CD4-positive, alpha-beta T cell treated with Interleukin-6 at 100 ng/mL for 8 hours (primary cell): ENCODE measurements around the gene CRACR2A.

Experiments used
- DNase-seq: peaks from one replicate; pipeline ENCODE4 v3.0.0-alpha.2; 2020; ENCODE audit warnings: mixed read lengths, low spot score

CRACR2A gene

GRCh38 chr12:3565985-3566384 is 186.9 kb downstream of the CRACR2A start:
- DNase-seq = no peak
